AG09309 (cell line): ENCODE data around the gene PPM1H.

Experiments used
- DNase-seq: peaks from one replicate; pipeline ENCODE4 v3.0.0-alpha.2; 2010; ENCODE audit warnings: low read depth
- H3K4me3 ChIP-seq: 2 replicates; pipeline ENCODE4 v1.5.1; 2011; ENCODE audit warnings: mild to moderate bottlenecking, low read depth, low read length, moderate library complexity; ENCODE audit not compliant: control insufficient read depth
- TF ChIP-seq, protein P1 (sequence below): IDR thresholded peaks from 2 replicates; pipeline ENCODE4 v1.5.1; 2011; ENCODE audit warnings: mild to moderate bottlenecking, low read depth, low read length, inconsistent platforms; ENCODE audit not compliant: insufficient read depth, control insufficient read depth; ENCODE audit errors: missing control alignments

The PPM1H gene

GRCh38 chr12:62714774-62715721 is 219.9 kb downstream of the PPM1H start:
- TF ChIP-seq, protein P1, sequence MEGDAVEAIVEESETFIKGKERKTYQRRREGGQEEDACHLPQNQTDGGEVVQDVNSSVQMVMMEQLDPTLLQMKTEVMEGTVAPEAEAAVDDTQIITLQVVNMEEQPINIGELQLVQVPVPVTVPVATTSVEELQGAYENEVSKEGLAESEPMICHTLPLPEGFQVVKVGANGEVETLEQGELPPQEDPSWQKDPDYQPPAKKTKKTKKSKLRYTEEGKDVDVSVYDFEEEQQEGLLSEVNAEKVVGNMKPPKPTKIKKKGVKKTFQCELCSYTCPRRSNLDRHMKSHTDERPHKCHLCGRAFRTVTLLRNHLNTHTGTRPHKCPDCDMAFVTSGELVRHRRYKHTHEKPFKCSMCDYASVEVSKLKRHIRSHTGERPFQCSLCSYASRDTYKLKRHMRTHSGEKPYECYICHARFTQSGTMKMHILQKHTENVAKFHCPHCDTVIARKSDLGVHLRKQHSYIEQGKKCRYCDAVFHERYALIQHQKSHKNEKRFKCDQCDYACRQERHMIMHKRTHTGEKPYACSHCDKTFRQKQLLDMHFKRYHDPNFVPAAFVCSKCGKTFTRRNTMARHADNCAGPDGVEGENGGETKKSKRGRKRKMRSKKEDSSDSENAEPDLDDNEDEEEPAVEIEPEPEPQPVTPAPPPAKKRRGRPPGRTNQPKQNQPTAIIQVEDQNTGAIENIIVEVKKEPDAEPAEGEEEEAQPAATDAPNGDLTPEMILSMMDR = no peak
- no peak overlapping the region for H3K4me3 ChIP-seq
- no peak for DNase-seq

DNA sequence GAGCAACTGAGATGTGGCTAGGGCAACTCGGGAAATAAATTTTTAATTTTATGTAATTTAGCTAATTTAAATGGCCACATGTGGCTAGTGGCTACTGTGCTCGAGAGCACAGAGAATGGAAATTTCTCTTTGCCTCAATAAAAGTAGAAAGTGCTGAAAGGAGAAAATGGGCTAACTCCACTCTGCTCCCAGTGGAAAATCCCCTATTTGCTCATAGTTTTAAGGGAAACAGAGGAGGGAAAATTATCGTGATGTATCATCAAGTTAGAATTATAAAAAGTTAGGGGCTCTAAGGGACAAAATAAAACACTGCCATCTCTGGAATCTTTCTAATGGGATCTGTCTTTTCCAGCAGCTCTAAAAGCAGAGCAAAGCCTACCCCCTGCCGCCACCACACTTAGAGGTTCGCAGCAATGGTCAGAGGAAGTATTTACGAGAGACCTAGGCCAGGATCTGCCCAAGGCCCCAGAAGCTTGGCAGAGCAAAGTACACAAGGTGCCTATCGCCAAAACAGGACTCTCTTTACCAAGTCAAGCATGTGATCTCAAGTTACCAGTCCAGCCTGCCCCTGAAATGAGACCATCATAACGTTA is 220.7 kb downstream of the PPM1H start:
- DNase-seq = no peak
- TF ChIP-seq, protein P1 = no peak

GRCh38 chr12:62713723-62714122 is 221.2 kb downstream of the PPM1H start:
- DNase-seq = no peak
- no peak overlapping the region for H3K4me3 ChIP-seq
- TF ChIP-seq, protein P1 = no peak

More for the DNA sequence above, 220.7 kb downstream of the PPM1H start:
- H3K4me3 ChIP-seq = no peak overlapping the region

DNA sequence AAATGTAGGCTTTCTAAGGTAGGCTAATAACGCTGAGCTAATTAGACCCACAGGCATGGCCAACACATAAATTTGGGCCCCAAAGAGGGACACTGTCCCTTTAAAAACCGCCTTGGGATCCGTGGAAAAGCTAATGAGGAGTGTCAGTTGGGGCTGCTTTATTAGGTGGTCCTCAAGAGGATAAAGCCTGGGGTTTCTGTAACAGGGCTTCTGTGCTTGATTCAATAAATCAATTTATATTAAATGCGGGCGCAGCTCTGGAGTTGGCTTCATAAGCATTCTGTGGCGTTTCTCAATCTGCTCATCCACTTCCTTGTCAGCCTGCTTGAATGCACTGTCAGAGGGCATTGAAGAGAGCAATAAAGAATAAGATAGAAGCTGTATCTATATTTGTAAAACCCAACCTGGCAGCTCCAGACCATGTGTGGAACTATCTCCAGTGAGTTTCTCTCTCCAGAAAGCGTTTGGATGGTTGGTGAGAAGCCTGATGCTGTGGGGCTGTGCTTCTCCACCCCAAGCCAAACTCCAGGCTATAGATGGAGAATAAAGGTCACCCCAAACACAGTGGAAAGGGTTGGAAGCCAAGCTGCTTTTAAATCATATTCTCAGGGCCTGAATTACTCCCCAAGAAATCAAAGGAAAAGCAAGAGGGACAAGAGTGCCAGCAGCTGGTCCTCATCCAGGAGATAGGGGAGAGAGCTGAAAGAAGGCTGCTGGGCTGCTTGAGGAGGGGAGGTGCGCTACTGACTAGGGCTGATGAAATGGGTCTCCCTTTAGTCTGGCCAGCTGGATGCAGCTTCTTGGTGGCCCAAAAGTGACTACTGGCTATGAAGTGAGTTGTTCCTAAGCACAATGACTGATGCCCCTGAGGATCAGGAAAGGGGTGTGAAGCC is 222.0 kb downstream of the PPM1H start:
- no peak for DNase-seq
- TF ChIP-seq, protein P1 = no peak
- H3K4me3 ChIP-seq = no peak overlapping the region

DNA sequence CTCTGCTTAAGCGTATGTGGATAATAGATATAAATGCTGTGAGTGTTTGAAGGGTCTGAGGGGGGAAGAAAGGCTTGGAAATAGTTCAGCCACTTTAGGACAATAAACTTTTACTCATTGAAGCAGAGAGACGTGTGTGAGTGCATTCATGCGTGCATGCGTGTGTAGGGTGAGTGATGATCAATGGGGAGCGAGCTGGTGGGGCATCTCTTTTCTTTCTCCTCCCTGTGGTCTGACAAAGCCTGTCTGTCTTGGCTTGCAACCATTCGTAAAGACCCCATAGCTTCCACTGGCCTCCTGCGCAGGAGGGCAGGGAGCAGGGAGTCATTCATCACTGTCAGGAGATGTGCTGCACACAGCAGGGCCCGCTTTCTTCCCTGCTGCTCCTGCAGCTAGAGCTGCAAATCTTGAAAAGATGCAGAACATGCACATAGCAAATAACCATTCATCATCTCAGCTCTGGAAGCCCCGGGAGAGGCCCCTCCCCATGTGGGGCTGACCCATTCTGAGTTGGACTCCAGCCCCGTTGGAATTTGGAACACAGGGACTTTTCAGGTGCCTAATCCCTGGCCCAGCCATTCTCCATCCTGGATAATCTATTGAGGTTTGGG is 223.2 kb downstream of the PPM1H start:
- no peak for DNase-seq
- no peak overlapping the region for H3K4me3 ChIP-seq
- TF ChIP-seq, protein P1 = no peak

DNA sequence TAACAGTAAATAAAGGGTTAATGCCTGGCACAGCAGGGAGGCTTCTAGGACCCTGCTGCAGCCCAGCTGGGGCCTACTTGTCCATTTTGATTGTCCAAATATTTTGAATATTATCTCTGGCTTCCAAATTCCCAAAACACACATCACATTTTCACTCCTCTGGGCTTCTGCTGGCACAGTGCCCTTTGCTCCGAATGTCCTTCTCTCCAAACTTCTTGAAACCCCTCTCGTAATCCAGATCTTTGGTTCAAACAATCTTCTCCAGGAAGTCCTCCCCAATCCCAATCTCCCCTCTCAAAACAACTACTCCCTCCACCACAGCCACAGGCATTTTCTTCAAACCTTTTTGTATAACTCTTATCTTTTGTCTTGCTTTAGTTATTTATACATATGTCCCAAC is 225.6 kb downstream of the PPM1H start:
- no peak for DNase-seq
- TF ChIP-seq, protein P1 = no peak
- no peak overlapping the region for H3K4me3 ChIP-seq
